Fibroblast of skin of right quadriceps (primary cell): ENCODE measurements around the gene TMEM18.
A peak's percentile ranks its signal among the peaks of the same experiment; 100 is the strongest.
"Not testable (repeated sequence)": the region's sequence is repeated elsewhere in the genome, so short reads cannot be mapped to it uniquely, and the experiment has no call there.

Source experiments
- DNase-seq: peaks from one replicate; pipeline ENCODE4 v3.0.0-alpha.2; 2013

Gene TMEM18

DNA sequence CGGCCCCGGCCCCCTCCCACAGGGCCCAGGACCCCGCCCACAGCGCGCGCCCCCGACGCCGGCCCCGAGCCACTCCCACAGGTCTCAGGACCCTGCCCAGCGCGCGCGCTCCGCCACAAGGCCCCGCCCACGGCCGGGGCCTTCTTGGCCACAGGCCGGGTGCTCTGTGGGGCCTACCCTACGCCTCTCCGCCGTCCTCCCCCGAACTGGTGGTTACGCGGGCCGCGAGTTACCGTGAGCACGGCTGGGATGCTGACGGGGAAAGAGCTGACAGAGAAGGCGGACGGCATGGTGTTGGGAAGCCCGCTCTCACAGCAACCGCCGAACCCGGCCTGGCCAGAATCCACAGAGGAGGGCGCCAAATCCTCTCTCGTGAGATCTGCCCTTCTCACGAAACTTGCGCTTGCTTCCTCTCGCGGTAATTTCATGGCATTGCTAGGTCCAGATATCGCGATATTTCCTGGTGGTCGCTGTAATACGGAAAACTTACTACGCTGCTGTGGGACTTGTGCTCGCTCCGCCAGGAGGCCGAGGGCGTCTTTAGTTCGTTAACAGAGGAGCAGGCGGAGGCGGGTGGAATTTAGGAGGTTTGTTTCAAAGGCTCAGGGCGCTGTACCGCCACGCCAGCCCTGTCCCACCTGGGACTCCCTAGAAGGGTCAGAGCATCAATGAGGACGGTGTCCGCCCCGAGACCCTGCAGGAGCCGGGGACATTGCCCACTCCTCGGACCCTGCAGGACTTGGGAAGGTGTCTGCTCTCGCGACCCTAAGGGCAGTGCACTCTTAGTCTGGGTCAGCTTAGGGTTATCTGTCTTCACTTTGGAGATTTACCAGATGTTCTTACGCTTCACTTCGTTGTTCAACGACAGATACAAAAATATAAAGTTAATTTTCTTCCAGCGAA is at the start of gene TMEM18:
TSS of gene TMEM18 (minus strand) at position 351 of the 903 bp plus-strand sequence. CDS start at position 290, 61 bp downstream.
- DNase-seq = peak; percentile 99

DNA sequence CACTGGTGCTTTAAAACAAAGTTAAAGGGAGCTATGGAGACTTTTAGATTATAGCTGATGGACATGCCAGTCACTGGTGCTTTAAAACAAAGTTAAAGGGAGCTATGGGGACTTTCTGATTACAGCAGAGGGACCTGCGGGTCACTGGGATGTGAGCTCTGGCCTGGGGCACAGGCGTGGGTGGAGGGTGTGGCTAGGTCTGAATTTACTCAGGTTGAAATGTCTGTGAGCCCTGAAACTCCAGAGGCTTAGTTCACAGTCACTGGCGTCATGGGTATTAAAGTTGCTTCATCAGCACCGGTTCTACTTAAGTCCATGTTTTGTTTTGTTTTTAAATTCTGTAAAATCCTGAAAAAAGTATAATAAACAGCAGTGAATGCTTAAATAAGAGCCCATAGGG is 49.0 kb upstream of the TMEM18 start:
- no peak for DNase-seq

DNA sequence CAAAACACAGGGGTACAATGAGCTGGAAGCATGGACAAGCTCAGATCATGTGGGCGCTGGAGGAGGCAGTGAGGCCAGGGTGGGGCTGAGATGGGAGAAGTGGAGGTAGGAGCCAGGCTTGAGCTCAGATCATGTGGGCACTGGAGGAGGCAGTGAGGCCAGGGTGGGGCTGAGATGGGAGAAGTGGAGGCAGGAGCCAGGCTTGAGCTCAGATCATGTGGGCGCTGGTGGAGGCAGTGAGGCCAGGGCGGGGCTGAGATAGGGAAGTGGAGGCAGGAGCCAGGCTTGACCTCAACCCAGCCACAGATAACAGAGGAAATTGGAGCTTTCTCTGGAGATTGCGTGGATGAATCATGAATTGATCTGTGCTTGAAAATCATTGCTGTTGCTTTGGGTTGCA is 48.3 kb upstream of the TMEM18 start:
- DNase-seq = no peak

DNA sequence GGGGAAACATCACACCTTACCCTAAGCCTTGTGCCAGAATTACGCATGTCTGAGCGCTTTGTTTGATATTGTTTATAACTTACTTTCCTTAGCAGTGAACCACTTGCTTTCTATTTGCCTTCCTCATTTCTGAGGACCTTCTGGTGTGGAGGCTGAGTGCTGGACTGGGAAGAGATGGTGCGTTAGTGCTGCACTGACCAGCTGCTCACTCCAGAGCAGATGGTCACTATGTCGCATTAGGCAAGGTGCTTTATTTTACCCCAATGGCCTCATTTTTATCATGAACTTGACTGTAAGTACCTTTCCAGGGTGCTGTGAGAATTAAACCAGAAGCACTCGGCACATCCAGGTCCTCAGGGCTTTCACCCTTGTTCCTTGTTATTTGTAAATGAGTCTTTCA is 46.6 kb upstream of the TMEM18 start:
- DNase-seq = no peak

DNA sequence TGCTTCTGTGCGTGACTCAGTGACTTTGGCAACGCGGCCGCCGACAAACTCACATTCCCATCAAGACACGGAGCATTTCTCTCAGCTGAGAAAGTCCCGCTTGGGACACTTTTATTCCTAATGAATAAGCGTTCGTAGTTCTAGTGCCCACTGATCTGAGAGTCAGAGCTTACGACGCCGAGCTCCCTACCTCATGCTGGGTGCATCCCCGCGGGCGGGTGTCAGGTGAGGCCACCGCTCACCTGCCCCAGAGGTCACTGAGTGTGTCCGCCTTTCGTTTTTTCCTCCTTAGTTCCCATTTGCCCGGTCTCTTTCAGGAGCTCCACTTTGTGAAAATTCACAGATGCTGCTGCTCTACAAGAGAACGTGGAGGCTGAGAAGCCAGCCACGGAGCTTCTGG is 43.6 kb upstream of the TMEM18 start:
- DNase-seq = no peak

DNA sequence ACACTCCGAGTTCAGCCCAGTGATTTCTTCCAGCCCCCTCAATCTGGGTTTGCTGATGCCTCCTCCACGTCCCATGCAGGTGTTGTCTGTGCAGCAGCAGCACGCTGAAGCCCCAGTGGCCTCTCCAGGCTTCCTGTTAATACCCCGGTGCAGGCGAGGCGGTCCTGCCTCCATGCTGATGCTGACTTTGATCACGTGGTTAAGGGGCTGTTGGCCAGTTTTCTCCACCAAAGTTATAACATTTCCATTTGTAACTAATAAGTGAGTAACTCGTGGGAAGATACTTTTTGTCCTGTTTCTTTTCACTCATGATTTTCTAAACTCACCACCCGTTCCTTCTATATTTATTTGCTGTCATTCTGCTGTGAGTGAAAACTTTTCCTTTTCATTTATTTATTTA is 42.5 kb upstream of the TMEM18 start:
- DNase-seq = no peak

DNA sequence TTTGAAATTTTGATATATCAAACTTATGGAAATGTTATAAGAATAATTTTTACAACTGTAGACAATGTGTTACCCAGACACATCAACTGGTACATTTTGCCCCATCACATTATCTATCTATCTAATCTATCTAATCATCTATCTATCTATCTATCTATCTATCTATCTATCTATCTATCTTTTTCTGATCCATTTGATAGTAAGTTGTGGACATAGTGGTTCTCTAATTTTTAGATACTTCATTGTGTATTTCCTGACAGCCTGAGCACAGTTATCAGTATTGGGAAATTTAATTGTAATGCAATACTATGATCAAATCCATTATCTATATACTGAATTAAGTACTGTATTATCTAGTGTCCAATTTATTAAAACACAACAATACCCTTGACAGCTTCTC is 42.0 kb upstream of the TMEM18 start:
- no peak for DNase-seq

DNA sequence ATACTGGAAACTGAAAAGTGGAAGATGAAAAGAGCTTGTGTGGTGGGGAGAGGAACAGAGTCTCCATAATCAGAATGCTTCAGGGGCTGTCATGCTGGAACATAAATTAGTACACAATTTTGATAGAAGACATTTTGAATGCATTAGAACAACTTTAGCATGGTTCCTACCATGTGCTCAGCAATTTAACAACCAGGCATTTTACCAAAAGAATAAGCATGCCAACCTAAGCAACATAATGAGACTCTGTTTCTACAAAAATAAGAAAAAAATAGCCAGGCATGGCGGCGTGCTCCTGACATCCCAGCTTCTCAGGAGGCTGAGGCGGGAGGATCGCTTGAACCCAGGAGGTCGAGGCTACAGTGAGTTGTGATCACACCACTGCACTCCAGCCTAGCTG is 40.5 kb upstream of the TMEM18 start:
- no peak for DNase-seq

DNA sequence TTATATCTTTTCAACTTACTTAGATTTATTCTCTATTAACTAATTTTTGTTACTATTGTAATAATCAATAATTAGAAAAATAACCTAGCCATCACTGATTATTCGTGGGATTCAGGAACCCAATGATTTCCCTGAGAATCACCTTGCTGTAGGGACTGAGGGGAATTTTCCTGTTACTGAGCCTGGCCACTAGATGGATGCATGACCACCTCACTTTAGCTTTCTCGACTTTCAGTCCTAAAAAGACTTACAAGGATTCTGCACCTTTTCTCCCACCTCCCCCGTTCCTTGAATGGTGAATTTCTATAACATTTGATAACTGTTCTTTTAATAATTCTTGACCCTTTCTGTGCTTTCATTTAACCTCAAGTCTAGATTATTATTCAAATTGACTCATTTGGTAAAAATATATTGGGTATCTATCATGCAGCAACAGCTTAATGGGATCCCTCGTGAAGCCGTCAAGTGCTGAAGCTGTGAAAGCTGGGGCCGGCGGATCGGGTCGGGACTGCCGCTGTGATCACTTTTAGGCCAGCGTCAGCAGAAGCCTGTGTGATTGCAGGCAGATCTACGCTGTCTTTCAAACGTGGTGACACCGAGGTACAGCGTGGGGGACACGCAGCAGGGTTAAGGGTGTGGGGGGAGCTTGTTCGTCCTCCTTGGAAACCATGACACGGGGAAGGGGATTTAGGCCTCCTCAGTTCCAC is 38.8 kb upstream of the TMEM18 start:
- DNase-seq = no peak

DNA sequence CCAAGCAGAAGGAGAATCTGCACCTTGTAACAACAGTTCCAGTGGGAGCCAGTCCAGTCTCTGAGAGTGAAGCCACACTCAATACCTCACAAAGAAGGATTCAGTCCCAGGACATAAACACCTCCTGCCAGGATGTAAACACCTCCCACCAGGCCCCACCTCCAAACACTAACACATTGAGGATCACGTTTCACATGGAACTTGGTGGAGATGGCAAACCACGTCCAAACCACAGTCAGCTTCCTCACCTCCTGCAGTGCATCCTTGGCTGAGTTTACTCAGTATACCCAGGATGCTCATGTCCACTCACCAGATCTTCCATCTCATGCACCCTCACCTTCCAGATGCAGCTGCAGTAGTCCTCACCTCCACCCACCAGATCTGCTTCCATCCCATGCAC is 37.8 kb upstream of the TMEM18 start:
- DNase-seq = no peak

DNA sequence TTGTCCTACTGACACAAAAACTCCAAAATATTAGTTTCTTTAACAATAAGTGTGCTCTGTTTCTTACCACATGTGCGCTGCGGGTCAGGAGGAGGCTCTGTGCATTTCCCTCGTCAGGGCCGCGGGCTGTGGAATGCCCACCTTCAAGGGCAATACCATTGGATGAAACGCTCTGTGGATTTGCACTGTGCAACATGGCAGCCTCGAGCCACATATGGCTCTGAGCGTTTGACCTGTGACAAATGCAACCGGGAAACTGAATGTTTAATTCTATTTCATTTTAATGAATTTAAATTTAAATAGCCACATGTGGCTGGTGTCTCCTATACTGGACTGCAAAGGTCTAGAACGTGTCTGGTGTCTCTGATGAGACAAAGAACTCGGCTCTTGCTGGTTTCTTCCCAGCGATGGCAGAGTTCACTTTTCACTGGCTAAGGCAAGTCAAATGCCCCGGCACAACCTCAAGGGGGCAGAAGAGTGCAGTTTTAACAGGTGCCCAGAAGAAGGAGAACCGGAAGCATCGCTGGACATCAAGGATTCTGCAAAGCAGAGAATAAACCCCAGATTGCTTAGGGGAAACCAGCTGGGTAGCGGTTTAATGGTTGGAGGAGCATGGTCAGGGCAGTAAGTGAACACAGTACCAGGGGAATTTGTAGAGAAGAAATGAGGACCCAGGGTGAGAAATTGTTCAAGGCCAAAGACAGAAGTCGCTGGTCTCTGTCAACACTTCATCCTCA is 37.0 kb upstream of the TMEM18 start:
- DNase-seq = peak; percentile 33

DNA sequence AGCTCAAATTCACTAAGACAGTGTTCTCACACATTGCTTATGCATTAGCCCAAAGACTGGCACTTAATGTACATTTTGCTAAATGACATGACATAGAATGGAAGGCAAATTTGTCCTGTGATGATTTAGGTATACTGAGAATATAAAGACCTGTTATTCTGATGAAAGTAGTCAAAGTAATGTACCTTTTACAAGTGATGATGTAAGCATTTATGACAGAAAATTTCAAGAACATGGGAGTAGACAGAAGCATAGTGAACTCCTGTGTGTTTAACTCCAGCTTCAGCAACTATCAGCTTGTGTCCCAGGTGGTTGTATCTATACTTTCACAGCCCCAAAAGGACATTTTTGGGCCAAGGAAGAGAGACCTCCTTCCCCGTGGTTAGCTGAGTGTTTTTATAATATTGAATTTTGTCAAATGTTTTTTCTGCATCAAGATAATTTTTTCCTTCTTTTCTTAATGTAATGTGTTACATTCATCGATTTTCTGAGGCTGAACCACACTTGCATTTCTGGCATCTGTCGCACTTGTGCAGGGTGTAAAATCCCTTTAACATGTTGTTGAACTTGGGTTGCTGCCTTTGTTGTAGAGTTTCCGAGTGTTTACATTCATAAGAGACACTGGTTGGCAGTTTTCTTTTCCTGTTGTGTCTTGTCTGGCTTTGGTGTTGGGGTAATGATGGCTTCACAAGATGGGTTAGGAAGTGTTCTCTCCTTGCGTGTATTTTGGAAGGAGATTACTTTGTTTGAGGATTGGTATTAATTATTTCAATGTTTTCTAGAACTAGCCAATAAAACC is 33.9 kb upstream of the TMEM18 start:
- DNase-seq = no peak

DNA sequence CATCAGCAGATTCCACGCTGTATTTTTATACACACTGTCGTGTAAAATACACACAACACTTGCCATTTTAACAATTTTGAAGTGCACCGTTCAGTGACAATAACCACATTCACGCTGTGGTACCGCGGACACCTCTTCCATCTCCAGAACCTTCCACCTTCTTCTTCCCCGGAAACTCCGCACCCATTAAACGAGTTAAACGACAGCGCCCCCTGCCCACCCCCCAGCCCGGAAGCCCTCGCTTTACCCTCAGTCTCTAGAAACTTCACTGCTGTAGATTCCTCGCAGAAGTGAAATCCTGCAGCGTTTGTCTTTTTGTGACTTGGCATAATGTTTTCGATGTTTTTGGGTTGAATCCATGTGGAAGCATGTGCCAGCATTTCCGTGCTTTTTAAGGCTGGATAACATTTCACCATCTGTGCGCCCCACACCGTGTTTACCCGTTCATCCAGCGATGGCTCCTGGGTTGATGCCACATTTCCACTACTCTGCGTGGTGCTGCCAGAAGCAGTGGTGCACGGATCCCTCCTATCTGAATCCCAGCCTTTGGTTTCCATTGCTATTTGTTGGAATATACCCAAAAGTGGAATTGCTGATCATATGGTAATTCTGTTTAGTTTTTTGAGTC is 32.0 kb upstream of the TMEM18 start:
- no peak for DNase-seq

DNA sequence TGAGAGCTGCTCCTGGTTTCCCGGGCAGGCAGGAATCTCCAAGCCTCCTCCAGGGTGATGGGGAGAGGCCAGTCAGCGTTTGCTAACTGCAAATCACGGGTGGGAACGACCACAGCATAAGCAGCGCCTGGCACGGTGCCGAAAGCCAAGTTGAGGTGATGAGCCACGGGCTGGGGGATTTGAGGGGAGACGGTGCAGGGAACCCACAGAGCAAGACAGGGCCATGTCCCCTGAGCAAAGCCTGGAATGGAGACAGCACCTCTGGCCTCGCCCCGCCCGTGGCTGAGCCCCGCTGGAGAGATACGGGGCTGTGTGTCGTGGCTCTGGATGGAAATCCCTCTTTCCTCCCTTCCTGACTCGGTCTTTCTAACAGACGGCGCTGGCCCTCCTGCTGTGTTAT is 31.5 kb upstream of the TMEM18 start:
- no peak for DNase-seq

DNA sequence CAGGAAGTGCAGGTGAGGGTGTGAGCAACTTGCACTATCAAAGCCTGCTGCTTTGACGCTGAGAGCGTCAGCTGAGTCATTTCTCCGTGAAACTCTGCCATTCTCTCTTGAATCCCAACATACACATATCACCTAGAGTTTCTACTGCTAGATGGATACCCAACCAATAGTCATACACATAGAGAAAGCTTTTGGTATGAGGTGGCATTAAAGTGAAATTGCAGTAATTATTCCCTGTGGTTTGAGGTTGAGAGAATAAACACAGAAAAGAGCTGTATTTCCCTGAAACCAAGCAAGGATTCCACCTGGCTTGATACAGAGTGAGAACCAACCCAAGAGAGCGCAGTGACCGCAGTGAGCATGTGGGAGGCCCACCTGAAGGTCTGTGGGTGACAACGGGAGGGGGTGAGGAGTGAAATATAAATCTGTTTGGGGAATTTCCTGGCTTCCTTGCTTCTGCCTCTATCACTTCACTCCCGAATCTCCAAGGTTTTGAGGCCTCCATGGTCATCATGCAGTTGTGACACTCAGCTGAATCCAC is 28.8 kb upstream of the TMEM18 start:
- no peak for DNase-seq

DNA sequence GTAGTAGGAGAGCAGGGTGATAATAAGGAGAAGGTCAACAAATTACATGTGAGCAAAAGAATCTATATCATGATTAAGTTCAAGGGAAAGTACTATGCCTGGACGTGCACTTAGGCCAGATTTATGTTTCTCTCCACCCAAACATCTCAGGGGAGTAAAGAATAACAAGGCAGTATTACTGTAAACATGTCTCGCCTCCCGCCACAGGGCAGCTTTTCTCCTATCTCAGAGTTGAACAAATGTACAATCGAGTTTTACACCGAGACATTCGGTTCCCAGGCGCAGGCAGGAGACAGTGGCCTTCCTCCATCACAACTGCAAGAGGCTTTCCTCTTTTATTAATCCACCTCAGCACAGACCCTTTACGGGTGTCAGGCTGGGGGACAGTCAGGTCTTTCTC is 25.6 kb upstream of the TMEM18 start:
- DNase-seq = not testable (repeated sequence)

DNA sequence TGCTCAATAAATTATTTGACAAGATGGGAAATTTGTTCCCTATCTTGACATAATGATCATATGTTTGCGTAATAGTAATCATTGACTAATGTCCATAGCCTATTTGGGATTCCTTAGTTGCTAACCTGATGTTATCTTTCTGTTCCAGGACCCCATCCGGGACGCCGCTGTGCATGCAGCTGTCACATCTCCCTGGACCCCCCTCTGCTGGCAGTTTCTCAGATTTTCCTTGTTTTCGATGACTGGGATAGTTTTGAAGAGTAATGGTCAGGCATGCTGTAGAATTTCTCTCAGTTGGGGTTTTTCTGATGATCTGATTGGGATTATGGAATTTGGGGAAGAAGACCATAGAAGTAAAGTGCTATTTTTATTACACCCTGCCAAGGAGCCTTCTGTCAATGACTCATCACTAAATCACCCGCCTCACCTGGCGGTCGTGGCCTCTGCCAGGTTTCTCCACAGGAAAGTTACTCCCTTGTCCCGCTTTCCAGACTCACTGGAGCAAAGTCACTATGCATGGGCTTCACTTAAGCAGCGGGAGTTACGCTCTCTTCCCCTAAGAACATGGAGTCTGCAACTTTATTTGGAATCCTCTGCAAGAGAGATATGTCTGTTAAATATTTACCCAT is 19.9 kb upstream of the TMEM18 start:
- no peak for DNase-seq

DNA sequence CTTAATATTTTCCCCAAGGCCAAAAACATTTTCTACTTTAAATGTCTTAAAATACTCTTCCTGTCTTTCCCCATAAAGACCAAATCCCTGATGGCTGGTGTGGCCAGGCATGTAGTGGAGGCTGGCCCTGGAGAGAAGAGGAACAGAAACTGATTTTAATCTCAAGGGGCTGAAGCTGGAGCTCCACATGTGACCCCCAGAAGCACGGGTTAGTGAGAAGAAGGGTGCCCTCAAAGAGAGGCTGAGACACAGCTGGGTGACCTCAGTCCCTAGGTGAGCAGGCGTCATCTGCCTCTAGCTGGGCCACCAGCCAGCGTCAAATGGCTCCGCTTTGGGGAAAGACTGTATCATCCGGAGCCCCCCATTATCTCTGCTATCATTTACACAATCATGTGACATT is 19.3 kb upstream of the TMEM18 start:
- no peak for DNase-seq

DNA sequence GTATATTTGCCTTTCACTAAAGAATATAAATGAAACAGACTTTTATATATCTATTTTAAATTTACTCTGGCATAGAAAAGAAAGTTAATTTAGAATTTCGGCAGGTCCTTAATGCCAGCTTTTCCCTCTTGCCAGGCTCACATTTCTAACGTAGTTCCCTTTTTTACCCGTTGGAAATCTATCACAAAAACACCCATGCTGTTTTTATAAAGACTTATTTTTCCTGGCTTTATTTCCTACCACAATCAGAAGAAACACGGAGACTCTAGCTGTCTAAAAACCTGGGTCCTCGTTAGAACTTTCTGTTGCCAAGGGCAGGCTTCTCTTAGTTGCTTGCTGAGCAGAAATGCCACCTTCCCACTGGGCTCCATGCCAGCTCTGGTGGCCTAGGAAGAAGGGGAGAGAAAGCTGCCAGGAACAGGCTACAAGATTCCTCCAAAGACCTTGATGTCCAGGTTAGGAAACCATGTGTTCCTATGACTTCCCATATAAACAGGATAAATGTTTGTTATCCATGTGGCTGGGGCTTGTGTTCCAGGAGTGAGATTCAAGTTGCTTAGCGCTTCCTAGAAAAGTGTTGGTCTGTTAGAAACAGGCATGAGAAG is 17.8 kb upstream of the TMEM18 start:
- DNase-seq = no peak

DNA sequence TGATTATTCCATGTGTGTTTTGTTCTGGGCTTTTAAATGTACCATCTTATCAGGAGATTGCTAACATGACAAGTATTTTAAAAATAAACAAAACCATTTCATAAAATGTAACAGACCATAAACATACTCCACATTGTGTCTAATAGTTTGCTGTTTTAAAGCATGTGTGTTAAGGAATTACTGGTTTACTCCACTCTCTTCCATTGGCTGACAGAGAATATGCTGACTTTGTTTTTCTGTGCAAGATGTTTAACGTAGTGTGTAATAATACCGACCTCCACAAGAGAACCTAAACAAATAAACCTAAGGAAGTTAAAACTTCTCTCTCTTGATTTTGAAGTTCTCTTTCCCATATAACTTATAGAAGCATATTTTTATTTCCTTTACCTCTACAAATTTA is 17.0 kb upstream of the TMEM18 start:
- no peak for DNase-seq

DNA sequence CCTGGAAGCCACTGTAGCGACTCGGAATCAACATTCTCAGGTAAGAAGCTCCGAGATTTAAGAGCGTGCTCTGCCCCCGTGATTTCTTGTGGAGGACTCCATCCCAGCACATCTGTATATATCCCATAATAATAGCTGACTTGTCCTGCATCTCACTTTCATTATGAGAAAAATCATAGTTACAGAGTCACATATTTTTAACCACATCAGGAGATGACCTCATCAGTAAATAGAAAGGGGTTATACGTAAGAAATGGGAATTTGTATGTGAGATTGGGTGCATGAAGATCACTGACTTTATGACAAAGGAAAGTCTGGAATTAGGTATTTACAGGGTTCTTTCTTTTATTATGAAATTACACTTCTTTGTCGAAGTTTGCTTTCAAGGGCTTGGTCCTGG is 16.4 kb upstream of the TMEM18 start:
- DNase-seq = no peak
